Measurements from ENCODE around the gene KCNQ1.

KCNQ1 gene

DNA sequence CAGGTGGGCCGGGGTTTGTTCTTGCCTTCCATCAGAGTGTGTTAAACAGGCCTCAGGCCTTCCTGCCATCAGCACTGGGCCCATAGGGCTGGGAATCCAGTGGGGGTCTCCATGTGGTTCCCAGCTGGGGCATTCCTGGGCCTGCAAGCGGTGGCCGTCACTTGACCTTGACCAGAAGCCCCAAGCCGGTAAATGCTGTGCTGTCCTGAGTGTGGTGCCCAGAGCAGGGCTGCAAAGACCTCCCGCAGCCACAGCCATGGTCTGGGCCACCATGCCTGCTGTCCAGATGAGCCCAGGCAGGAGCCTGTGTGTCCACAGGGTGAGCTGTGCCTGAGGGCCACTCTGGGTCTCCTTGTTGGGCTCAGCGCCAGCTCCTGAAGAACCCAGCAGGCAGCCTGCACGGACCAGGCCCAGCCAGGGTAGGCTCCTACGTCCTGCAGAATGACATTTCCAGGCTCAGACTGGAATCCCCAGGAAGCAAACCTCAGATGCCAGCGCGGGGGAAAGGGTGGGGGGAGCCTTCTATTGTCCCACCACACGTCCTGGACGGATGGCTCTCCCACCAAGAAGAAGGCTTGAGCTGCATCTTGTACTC, 137.6 kb downstream of the KCNQ1 start:
- Histone ChIP-seq H3K4me1 (ENCODE audit: insufficient read depth, poor library complexity, severe bottlenecking) (no peaks in the 10 kb centered on the region), H3K9me3 (ENCODE audit: severe bottlenecking) (no peaks in the 10 kb centered on the region), H3K36me3 (ENCODE audit: low read depth) (no peaks in the 10 kb centered on the region), H3K27ac (ENCODE audit: poor library complexity, severe bottlenecking) (no peak overlapping the region), H3K27me3 (ENCODE audit: insufficient read depth, poor library complexity, severe bottlenecking) (no peaks in the 10 kb centered on the region), H3K4me3 (ENCODE audit: severe bottlenecking) (no peak overlapping the region)
- TF ChIP-seq CTCF (IDR thresholded peaks at IDR 0.05; ENCODE audit: poor library complexity, severe bottlenecking): no peak
- peak; percentile 50 for DNase-seq (ENCODE audit: low spot score)
- no peak for ATAC-seq (ENCODE audit: low read depth)

DNA sequence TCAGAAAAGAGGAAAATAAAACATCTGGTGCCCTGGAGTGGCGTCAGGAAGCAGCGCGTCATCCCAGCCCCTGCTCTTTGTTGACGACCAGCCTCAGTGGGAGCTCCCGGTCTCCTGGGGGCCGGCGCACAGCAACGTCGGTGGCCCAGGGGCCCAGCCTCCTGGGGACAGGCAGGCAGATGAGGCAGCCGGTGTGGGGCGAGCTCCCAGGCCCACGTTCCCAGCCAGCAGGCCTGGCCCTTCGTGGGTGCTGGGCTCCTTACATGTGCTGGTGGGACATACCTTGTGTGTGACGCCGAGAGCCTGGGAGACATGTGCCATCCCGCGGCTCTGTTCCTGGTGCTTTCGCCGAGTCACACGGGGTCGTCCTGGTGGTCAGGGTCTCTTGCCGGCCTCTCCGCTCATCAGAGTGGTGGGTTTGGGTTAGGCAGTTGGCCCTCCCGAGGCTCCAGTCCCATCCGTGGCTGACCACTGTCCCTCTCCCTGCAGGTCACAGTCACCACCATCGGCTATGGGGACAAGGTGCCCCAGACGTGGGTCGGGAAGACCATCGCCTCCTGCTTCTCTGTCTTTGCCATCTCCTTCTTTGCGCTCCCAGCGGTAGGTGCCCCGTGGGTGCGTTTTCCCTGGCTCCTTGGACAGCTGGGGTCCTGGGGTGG, 138.3 kb downstream of the KCNQ1 start:
- Histone ChIP-seq H3K4me3 (ENCODE audit: severe bottlenecking) (no peak overlapping the region), H3K36me3 (ENCODE audit: low read depth) (no peaks in the 10 kb centered on the region), H3K27ac (ENCODE audit: poor library complexity, severe bottlenecking) (no peak overlapping the region), H3K27me3 (ENCODE audit: insufficient read depth, poor library complexity, severe bottlenecking) (no peaks in the 10 kb centered on the region), H3K9me3 (ENCODE audit: severe bottlenecking) (no peaks in the 10 kb centered on the region), H3K4me1 (ENCODE audit: insufficient read depth, poor library complexity, severe bottlenecking) (no peaks in the 10 kb centered on the region)
- TF ChIP-seq CTCF (IDR thresholded peaks at IDR 0.05; ENCODE audit: poor library complexity, severe bottlenecking): no peak
- DNase-seq (ENCODE audit: low spot score) (peak; percentile 51), ATAC-seq (ENCODE audit: low read depth) (no peak)

GRCh38 chr11:2583605-2583958, 138.8 kb downstream of the KCNQ1 start:
- DNase-seq (ENCODE audit: low spot score): no peak
- Histone ChIP-seq H3K4me3 (ENCODE audit: severe bottlenecking) (no peak overlapping the region), H3K27ac (ENCODE audit: poor library complexity, severe bottlenecking) (no peak overlapping the region)

DNA sequence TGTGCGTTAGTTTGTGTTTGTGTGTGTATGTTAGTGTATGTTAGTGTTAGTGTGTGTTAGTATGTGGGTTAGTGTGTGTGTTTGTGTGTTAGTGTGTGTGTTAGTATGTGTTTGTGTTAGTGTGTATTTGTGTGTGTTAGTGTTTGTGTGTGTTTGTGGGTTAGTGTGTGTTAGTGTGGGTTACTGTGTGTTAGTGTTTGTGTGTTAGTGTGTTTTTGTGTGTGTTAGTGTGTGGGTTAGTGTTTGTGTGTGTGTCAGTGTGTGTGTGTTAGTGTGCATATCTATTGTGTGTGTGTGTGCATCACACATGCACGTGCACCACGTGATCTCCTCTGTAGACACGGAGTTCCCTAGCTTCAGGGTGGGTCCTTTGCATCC, 139.6 kb downstream of the KCNQ1 start:
- Histone ChIP-seq H3K4me1 (ENCODE audit: insufficient read depth, poor library complexity, severe bottlenecking) (no peaks in the 10 kb centered on the region), H3K9me3 (ENCODE audit: severe bottlenecking) (no peaks in the 10 kb centered on the region), H3K36me3 (ENCODE audit: low read depth) (no peaks in the 10 kb centered on the region), H3K4me3 (ENCODE audit: severe bottlenecking) (no peak overlapping the region), H3K27ac (ENCODE audit: poor library complexity, severe bottlenecking) (no peak overlapping the region), H3K27me3 (ENCODE audit: insufficient read depth, poor library complexity, severe bottlenecking) (no peaks in the 10 kb centered on the region)
- no peak for TF ChIP-seq CTCF (IDR thresholded peaks at IDR 0.05; ENCODE audit: poor library complexity, severe bottlenecking)
- DNase-seq (ENCODE audit: low spot score) (no peak), ATAC-seq (ENCODE audit: low read depth) (no peak)

More at GRCh38 chr11:2583605-2583958, 138.8 kb downstream of the KCNQ1 start:
- Histone ChIP-seq H3K4me1 (ENCODE audit: insufficient read depth, poor library complexity, severe bottlenecking) (no peaks in the 10 kb centered on the region), H3K27me3 (ENCODE audit: insufficient read depth, poor library complexity, severe bottlenecking) (no peaks in the 10 kb centered on the region), H3K9me3 (ENCODE audit: severe bottlenecking) (no peaks in the 10 kb centered on the region), H3K36me3 (ENCODE audit: low read depth) (no peaks in the 10 kb centered on the region)
- no peak for ATAC-seq (ENCODE audit: low read depth)
- TF ChIP-seq CTCF (IDR thresholded peaks at IDR 0.05; ENCODE audit: poor library complexity, severe bottlenecking): no peak
